GM23338 (cell line): Measurements from ENCODE around the gene DDA1.
"Not testable (repeated sequence)": the region's sequence is repeated elsewhere in the genome, so short reads cannot be mapped to it uniquely, and the experiment has no call there.

Experiments
- EZH2 ChIP-seq: fragments of 200-600 bp; sonication (generic); IDR thresholded peaks from one replicate; pipeline ENCODE4 v1.8.0; 2017; ENCODE audit warnings: antibody characterized with exemption, mild to moderate bottlenecking, low read depth; ENCODE audit not compliant: unreplicated experiment
- POLR2AphosphoS5 ChIP-seq: IDR thresholded peaks from 2 replicates; pipeline ENCODE4 v1.6.1; 2016; ENCODE audit warnings: antibody characterized with exemption, low read depth
- TF ChIP-seq, protein P1 (sequence below), 2 experiments: fragments of 200-600 bp in 1 of 2; sonication (generic) in 1 of 2; conservative IDR thresholded peaks; 2 replicates each; pipeline versions ENCODE4 v1.5.1 to v1.6.1; 2016 to 2017; ENCODE audit warnings: antibody characterized with exemption in 2 of 2, low read depth in 2 of 2, mild to moderate bottlenecking in 2 of 2, moderate library complexity in 1 of 2
- TF ChIP-seq, protein P2 (sequence below): IDR thresholded peaks from one replicate; pipeline ENCODE4 v1.6.1; 2018; ENCODE audit warnings: antibody characterized with exemption; ENCODE audit not compliant: unreplicated experiment

DNA sequence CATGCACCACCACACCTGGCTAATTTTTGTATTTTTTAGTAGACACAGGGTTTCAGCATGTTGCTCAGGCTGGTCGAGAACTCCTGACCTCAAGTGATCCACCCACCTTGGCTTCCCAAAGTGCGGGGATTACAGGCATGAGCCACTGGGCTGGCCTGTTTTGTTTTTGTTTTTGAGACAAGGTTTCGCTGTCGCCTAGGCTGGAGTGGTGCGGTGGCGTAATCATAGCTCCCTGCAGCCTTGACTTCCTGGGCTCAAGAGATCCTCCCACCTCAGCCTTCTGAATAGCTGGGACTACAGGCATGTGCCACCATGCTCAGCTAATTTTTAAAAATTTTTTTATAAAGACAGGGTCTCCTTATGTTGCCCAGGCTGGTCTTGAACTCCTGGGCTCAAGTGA lies 13.8 kb upstream of the DDA1 start:
- TF ChIP-seq, protein P1, sequence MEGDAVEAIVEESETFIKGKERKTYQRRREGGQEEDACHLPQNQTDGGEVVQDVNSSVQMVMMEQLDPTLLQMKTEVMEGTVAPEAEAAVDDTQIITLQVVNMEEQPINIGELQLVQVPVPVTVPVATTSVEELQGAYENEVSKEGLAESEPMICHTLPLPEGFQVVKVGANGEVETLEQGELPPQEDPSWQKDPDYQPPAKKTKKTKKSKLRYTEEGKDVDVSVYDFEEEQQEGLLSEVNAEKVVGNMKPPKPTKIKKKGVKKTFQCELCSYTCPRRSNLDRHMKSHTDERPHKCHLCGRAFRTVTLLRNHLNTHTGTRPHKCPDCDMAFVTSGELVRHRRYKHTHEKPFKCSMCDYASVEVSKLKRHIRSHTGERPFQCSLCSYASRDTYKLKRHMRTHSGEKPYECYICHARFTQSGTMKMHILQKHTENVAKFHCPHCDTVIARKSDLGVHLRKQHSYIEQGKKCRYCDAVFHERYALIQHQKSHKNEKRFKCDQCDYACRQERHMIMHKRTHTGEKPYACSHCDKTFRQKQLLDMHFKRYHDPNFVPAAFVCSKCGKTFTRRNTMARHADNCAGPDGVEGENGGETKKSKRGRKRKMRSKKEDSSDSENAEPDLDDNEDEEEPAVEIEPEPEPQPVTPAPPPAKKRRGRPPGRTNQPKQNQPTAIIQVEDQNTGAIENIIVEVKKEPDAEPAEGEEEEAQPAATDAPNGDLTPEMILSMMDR (conservative IDR thresholded peaks at IDR 0.05; ENCODE audit: low read depth in 2 of 2): not testable (repeated sequence)
- not testable (repeated sequence) for TF ChIP-seq EZH2, POLR2AphosphoS5
- TF ChIP-seq, protein P2, sequence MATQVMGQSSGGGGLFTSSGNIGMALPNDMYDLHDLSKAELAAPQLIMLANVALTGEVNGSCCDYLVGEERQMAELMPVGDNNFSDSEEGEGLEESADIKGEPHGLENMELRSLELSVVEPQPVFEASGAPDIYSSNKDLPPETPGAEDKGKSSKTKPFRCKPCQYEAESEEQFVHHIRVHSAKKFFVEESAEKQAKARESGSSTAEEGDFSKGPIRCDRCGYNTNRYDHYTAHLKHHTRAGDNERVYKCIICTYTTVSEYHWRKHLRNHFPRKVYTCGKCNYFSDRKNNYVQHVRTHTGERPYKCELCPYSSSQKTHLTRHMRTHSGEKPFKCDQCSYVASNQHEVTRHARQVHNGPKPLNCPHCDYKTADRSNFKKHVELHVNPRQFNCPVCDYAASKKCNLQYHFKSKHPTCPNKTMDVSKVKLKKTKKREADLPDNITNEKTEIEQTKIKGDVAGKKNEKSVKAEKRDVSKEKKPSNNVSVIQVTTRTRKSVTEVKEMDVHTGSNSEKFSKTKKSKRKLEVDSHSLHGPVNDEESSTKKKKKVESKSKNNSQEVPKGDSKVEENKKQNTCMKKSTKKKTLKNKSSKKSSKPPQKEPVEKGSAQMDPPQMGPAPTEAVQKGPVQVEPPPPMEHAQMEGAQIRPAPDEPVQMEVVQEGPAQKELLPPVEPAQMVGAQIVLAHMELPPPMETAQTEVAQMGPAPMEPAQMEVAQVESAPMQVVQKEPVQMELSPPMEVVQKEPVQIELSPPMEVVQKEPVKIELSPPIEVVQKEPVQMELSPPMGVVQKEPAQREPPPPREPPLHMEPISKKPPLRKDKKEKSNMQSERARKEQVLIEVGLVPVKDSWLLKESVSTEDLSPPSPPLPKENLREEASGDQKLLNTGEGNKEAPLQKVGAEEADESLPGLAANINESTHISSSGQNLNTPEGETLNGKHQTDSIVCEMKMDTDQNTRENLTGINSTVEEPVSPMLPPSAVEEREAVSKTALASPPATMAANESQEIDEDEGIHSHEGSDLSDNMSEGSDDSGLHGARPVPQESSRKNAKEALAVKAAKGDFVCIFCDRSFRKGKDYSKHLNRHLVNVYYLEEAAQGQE: not testable (repeated sequence)
